K562 (cell line): ENCODE data around the gene TMEM260. TPM values are rescaled to one million over a fixed set of nuclear protein-coding genes. Genes with fewer than 3 reads are reported as not detected.

Experiments used
- ATAC-seq: fragments of 200-7000 bp; cut with Tn5 transposase; 3 replicates; pipeline ENCODE4 v1.9.1; 2020; ENCODE audit warnings: moderate library complexity
- BruUV-seq: library from RNA; stranded (reverse); fragments of 400-500 nt; replicated peaks from 2 replicates; lab custom pipeline; 2021; lab: Mats Ljungman, UMichigan
- CTCF ChIA-PET: fragments of 300-600 bp; formaldehyde crosslinking; extraction: SDS; loops from one replicate; lab custom pipeline; 2021; ENCODE audit warnings: low intra/inter-chr PET ratio; lab: Yijun Ruan, JAX
- POLR2A ChIA-PET: fragments of 300-600, 350-650 bp; sonication (Branson Sonifier 250); formaldehyde crosslinking; extraction: SDS; loops from one replicate; lab custom pipeline; 2021; ENCODE audit warnings: antibody characterized with exemption, inconsistent platforms; lab: Yijun Ruan, JAX
- DNase-seq, 4 experiments: peaks; one replicate each; pipeline versions ENCODE4 v3.0.0 to v3.0.0-alpha.2; 2011 to 2018; ENCODE audit warnings: low spot score in 3 of 4, mixed read lengths in 3 of 4; ENCODE audit errors: extremely low read depth in 1 of 4
- FAIRE-seq: peaks from 2 replicates; lab custom pipeline; 2011; peaks lifted over from hg19 to GRCh38; lab: Jason Lieb, UNC
- H2AFZ ChIP-seq: 2 replicates; pipeline ENCODE4 v1.6.0; 2011; ENCODE audit warnings: low read depth, low read length, control low read depth, inconsistent platforms
- H3K27ac ChIP-seq: fragments of 200-600 bp; 3 replicates; pipeline ENCODE4 v1.8.0; 2011; ENCODE audit warnings: low read depth, mild to moderate bottlenecking, control low read depth, inconsistent platforms, low read length, moderate library complexity, mixed read lengths; ENCODE audit errors: extremely low read depth
- H3K27me3 ChIP-seq, 2 experiments: fragments of 300-600 bp in 1 of 2; 2 replicates in 1 of 2; 3 replicates in 1 of 2; pipeline versions ENCODE4 v1.6.0 to v1.8.0; 2011; ENCODE audit warnings: inconsistent platforms in 2 of 2, low read length in 2 of 2, mild to moderate bottlenecking in 1 of 2, mixed read lengths in 1 of 2, moderate library complexity in 1 of 2; ENCODE audit not compliant: control insufficient read depth in 2 of 2, insufficient read depth in 2 of 2
- H3K36me3 ChIP-seq: fragments of 300-600 bp; 3 replicates; pipeline ENCODE4 v1.8.0; 2011; ENCODE audit warnings: mild to moderate bottlenecking, low read length, inconsistent platforms; ENCODE audit not compliant: control insufficient read depth, insufficient read depth
- H3K4me1 ChIP-seq, 2 experiments: fragments of 200-600 bp in 1 of 2; replicated peaks in 1 of 2; 2 replicates in 1 of 2; 3 replicates in 1 of 2; pipeline versions ENCODE4 v1.5.1 to v1.8.0; 2011; ENCODE audit warnings: inconsistent platforms in 2 of 2, low read length in 2 of 2, mild to moderate bottlenecking in 1 of 2, mixed read lengths in 1 of 2, moderate library complexity in 1 of 2; ENCODE audit not compliant: control insufficient read depth in 2 of 2, insufficient read depth in 2 of 2
- H3K4me2 ChIP-seq: 2 replicates; pipeline ENCODE4 v1.6.1; 2011; ENCODE audit warnings: low read length, control low read depth, inconsistent platforms, mixed read lengths; ENCODE audit not compliant: insufficient read depth
- H3K4me3 ChIP-seq: fragments of 200-600 bp; sonication (generic), shearing (Covaris generic); 2 replicates; pipeline ENCODE4 v1.5.1; 2016; ENCODE audit warnings: control low read depth, inconsistent platforms
- H3K79me2 ChIP-seq: fragments of 200-600 bp; 3 replicates; pipeline ENCODE4 v1.8.0; 2011; ENCODE audit warnings: low read length, inconsistent platforms; ENCODE audit not compliant: control insufficient read depth, insufficient read depth
- H3K9ac ChIP-seq, 2 experiments: 2 replicates each; pipeline versions ENCODE4 v1.6.0 to v1.6.1; 2011; ENCODE audit warnings: low read depth in 2 of 2, low read length in 2 of 2, control low read depth in 1 of 2, inconsistent platforms in 1 of 2, mild to moderate bottlenecking in 1 of 2, mixed read lengths in 1 of 2; ENCODE audit not compliant: insufficient read depth in 1 of 2
- H3K9me1 ChIP-seq: one replicate; pipeline ENCODE4 v1.6.0; 2011; ENCODE audit warnings: inconsistent platforms, mild to moderate bottlenecking, low read length, moderate library complexity; ENCODE audit not compliant: control insufficient read depth, insufficient read depth
- H3K9me3 ChIP-seq: replicated peaks from 2 replicates; pipeline ENCODE4 v1.5.1; 2011; ENCODE audit warnings: low read depth, low read length, inconsistent platforms; ENCODE audit not compliant: control insufficient read depth, insufficient read depth
- H4K20me1 ChIP-seq: replicated peaks from 2 replicates; pipeline ENCODE4 v1.6.1; 2011; ENCODE audit warnings: low read length, inconsistent platforms, mixed read lengths; ENCODE audit not compliant: control insufficient read depth, insufficient read depth
- ATF4 ChIP-seq: fragments of 450-650 bp; formaldehyde crosslinking; IDR thresholded peaks from 2 replicates; pipeline ENCODE4 v1.4.0; 2022; ENCODE audit warnings: mild to moderate bottlenecking, moderate library complexity
- FOXJ2 ChIP-seq: fragments of 200-800 bp; sonication (Bioruptor generic); IDR thresholded peaks from 2 replicates; pipeline ENCODE4 v1.6.1; 2016; ENCODE audit warnings: missing genetic modification characterization, missing compliant biosample characterization
- ILK ChIP-seq: fragments of 450-650 bp; IDR thresholded peaks from 2 replicates; pipeline ENCODE4 v1.6.1; 2016; ENCODE audit warnings: missing genetic modification characterization, low read depth, mild to moderate bottlenecking, missing compliant biosample characterization, moderate library complexity, borderline replicate concordance
- KDM2B ChIP-seq: fragments of 250-450 bp; sonication (Bioruptor Pico); IDR thresholded peaks from 2 replicates; pipeline ENCODE4 v1.8.0; 2021; ENCODE audit warnings: mild to moderate bottlenecking, moderate library complexity
- STAG1 ChIP-seq: sonication (generic); formaldehyde crosslinking; IDR thresholded peaks from 2 replicates; pipeline ENCODE4 v1.5.0; 2020; ENCODE audit warnings: missing genetic modification reagents, borderline replicate concordance
- ZNF699 ChIP-seq: fragments of 250-450 bp; sonication (Bioruptor Pico); IDR thresholded peaks from 2 replicates; pipeline ENCODE4 v1.8.0; 2021; ENCODE audit warnings: mild to moderate bottlenecking, moderate library complexity; ENCODE audit not compliant: insufficient replicate concordance
- WGBS: fragments of 100-300 bp; shearing (Covaris generic); methylation state at CpG from one replicate; pipeline ENCODE4 v1.1.6; 2016; ENCODE audit warnings: low coverage, mixed read lengths; ENCODE audit not compliant: insufficient coverage; ENCODE audit errors: missing lambda C conversion rate; 5-methylcytosine and 5-hydroxymethylcytosine counted together
- in situ Hi-C: fragments of 300-500 bp; cut with MboI; formaldehyde crosslinking; loops from 4 replicates; pipeline ENCODE4 v1.15.0; 2018; ENCODE audit warnings: inconsistent platforms, mixed read lengths
- intact Hi-C: fragments of 100-400 bp; cut with micrococcal nuclease; formaldehyde crosslinking; loops from 2 replicates; pipeline ENCODE4 v1.14.2; 2022
- polyA plus RNA-seq, 8 experiments: library from polyadenylated mRNA; depleted of rRNA in 4 of 8; stranded (reverse) in 5 of 8; unstranded in 3 of 8; fragments of >200 nt; fragmentation: Nextera tagmentation in 2 of 8; fragmentation: Illumina TruSeq in 1 of 8; extraction: Ambion mirVana in 2 of 8; extraction: Trizol in 1 of 8; gene quantifications; 2 replicates each; pipeline versions ENCODE4 v1.2.1 to v1.2.3, GENCODE V29; 2011 to 2014; ENCODE audit warnings: inconsistent platforms in 1 of 8, missing spikeins in 1 of 8
- total RNA-seq, 7 experiments: library from RNA; depleted of rRNA in 6 of 7; stranded (reverse); fragments of >200 nt in 6 of 7; fragmentation: Illumina TruSeq in 2 of 7; extraction: Trizol in 2 of 7; gene quantifications; 2 replicates each; pipeline versions ENCODE4 v1.2.1 to v1.2.3, GENCODE V29; 2011 to 2021; ENCODE audit warnings: low replicate concordance in 1 of 7
- TF ChIP-seq, protein P1 (sequence below), 2 experiments: IDR thresholded peaks; 2 replicates each; pipeline ENCODE4 v1.6.1; 2011; ENCODE audit warnings: borderline replicate concordance in 1 of 2, control low read depth in 1 of 2, low read depth in 1 of 2, low read length in 1 of 2, mild to moderate bottlenecking in 1 of 2, mixed read lengths in 1 of 2, moderate library complexity in 1 of 2; ENCODE audit not compliant: insufficient read depth in 1 of 2, insufficient read length in 1 of 2, poor library complexity in 1 of 2, severe bottlenecking in 1 of 2; ENCODE audit errors: extremely low read depth in 1 of 2
- TF ChIP-seq, protein P2 (sequence below): fragments of 450-650 bp; formaldehyde crosslinking; IDR thresholded peaks from 2 replicates; pipeline ENCODE4 v1.4.0; 2022; ENCODE audit warnings: missing genetic modification characterization
- TF ChIP-seq, protein P3 (sequence below): sonication (generic); formaldehyde crosslinking; IDR thresholded peaks from 2 replicates; pipeline ENCODE4 v1.8.1; 2023; ENCODE audit warnings: mild to moderate bottlenecking, missing genetic modification reagents

The TMEM260 gene
- total and polyA plus RNA-seq, 9 of the 15 experiments (the other 6 are each of a cell fraction or from before 2014, with no cell fraction given): 2.2 to 9.4 (median 6.0) TPM

GRCh38 chr14:56561606-56562005 is 18.0 kb upstream of the TMEM260 start:
- ChIA-PET CTCF (no interaction called here), POLR2A (interaction anchor here (0.6 kb wide), 1 partner anchor 15 kb away, joined by 4 read pairs; no protein-coding TSS in a partner anchor)
- ATAC-seq: no peak
- Histone ChIP-seq H2AFZ (no peak overlapping the region), H3K79me2 (no peaks in the 10 kb centered on the region), H3K27ac (no peak overlapping the region), H3K9me3 (no peaks in the 10 kb centered on the region), H3K36me3 (no peaks in the 10 kb centered on the region), H3K4me3 (no peak overlapping the region), H3K9me1 (no peaks in the 10 kb centered on the region), H3K4me2 (no peak overlapping the region), H4K20me1 (no peaks in the 10 kb centered on the region), H3K9ac (no peak overlapping the region), H3K27me3 (no peaks in the 10 kb centered on the region; a peak in 2 of 5 replicates), H3K4me1 (no peaks in the 10 kb centered on the region; a peak in 2 of 5 replicates)
- no peak for FAIRE-seq
- 6% methylated on average over 2 of the region's 2 CpGs for WGBS
- no peak for DNase-seq
- in situ Hi-C loops: loop anchor here (10.0 to 25.0 kb wide), 2 partner anchors 501 to 613 kb away; no protein-coding TSS in a partner anchor
- no TSS peak for BruUV-seq
- intact Hi-C loops: no loop called here
- TF ChIP-seq ILK (tag) (no peak), FOXJ2 (tag) (no peak), STAG1 (CRISPR knock-in tag) (no peak), KDM2B (CRISPR knock-in tag) (no peak), ATF4 (CRISPR knock-in tag) (no peak), ZNF699 (no peak)
- TF ChIP-seq, protein P1, sequence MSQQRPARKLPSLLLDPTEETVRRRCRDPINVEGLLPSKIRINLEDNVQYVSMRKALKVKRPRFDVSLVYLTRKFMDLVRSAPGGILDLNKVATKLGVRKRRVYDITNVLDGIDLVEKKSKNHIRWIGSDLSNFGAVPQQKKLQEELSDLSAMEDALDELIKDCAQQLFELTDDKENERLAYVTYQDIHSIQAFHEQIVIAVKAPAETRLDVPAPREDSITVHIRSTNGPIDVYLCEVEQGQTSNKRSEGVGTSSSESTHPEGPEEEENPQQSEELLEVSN (IDR thresholded peaks at IDR 0.05; ENCODE audit: borderline replicate concordance in 1 of 2, extremely low read depth in 1 of 2, insufficient read depth in 1 of 2, insufficient read length in 1 of 2, low read depth in 1 of 2, low read length in 1 of 2, poor library complexity in 1 of 2, severe bottlenecking in 1 of 2): no peak
- TF ChIP-seq, protein P2, sequence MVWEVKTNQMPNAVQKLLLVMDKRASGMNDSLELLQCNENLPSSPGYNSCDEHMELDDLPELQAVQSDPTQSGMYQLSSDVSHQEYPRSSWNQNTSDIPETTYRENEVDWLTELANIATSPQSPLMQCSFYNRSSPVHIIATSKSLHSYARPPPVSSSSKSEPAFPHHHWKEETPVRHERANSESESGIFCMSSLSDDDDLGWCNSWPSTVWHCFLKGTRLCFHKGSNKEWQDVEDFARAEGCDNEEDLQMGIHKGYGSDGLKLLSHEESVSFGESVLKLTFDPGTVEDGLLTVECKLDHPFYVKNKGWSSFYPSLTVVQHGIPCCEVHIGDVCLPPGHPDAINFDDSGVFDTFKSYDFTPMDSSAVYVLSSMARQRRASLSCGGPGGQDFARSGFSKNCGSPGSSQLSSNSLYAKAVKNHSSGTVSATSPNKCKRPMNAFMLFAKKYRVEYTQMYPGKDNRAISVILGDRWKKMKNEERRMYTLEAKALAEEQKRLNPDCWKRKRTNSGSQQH (CRISPR knock-in tag): no peak
- TF ChIP-seq, protein P3, sequence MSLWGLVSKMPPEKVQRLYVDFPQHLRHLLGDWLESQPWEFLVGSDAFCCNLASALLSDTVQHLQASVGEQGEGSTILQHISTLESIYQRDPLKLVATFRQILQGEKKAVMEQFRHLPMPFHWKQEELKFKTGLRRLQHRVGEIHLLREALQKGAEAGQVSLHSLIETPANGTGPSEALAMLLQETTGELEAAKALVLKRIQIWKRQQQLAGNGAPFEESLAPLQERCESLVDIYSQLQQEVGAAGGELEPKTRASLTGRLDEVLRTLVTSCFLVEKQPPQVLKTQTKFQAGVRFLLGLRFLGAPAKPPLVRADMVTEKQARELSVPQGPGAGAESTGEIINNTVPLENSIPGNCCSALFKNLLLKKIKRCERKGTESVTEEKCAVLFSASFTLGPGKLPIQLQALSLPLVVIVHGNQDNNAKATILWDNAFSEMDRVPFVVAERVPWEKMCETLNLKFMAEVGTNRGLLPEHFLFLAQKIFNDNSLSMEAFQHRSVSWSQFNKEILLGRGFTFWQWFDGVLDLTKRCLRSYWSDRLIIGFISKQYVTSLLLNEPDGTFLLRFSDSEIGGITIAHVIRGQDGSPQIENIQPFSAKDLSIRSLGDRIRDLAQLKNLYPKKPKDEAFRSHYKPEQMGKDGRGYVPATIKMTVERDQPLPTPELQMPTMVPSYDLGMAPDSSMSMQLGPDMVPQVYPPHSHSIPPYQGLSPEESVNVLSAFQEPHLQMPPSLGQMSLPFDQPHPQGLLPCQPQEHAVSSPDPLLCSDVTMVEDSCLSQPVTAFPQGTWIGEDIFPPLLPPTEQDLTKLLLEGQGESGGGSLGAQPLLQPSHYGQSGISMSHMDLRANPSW: no peak
